Cardiac muscle cell (in vitro differentiated cells and primary cell): ENCODE results near the gene CBX2. TPM values are rescaled to one million over a fixed set of nuclear protein-coding genes. Genes with fewer than 3 reads are reported as not detected.
A peak's percentile ranks its signal among the peaks of the same experiment; 100 is the strongest.

Experiments
- DNase-seq, 2 donors: peaks; one replicate each; pipeline versions ENCODE4 v3.0.0 to v3.0.0-alpha.2; 2010 to 2017; ENCODE audit warnings: low read depth in 1 of 2, low spot score in 1 of 2
- H3K27ac ChIP-seq: fragments of 200-600 bp; sonication (generic); 2 replicates; pipeline ENCODE4 v1.5.1; 2016
- H3K27me3 ChIP-seq: fragments of 200-600 bp; sonication (generic); 2 replicates; pipeline ENCODE4 v1.6.0; 2016; ENCODE audit warnings: control low read depth
- H3K36me3 ChIP-seq: fragments of 200-600 bp; sonication (generic); 2 replicates; pipeline ENCODE4 v1.5.1; 2016; ENCODE audit warnings: control low read depth
- H3K4me1 ChIP-seq: fragments of 200-600 bp; sonication (generic); 2 replicates; pipeline ENCODE4 v1.8.1; 2017; ENCODE audit warnings: low read depth, mild to moderate bottlenecking, mixed run types
- H3K4me3 ChIP-seq: fragments of 200-600 bp; sonication (generic); 2 replicates; pipeline ENCODE4 v1.5.1; 2016; ENCODE audit warnings: mild to moderate bottlenecking
- H3K9me3 ChIP-seq: fragments of 200-600 bp; sonication (generic); 2 replicates; pipeline ENCODE4 v1.5.1; 2017; ENCODE audit warnings: low read depth, mild to moderate bottlenecking, control low read depth
- CTCF ChIP-seq: IDR thresholded peaks from 2 replicates; pipeline ENCODE4 v1.5.1; 2012; ENCODE audit warnings: low read depth, mild to moderate bottlenecking, low read length
- polyA plus RNA-seq: library from polyadenylated mRNA; unstranded; fragments of >200 nt; fragmentation: Nextera tagmentation; extraction: Ambion mirVana; gene quantifications from 2 replicates; pipeline ENCODE4 v1.2.1, GENCODE V29; 2016
- total RNA-seq: library from RNA; depleted of rRNA; stranded (reverse); fragments of >200 nt; gene quantifications from 2 replicates; pipeline ENCODE4 v1.2.3, GENCODE V29; 2016

CBX2 gene
- total and polyA plus RNA-seq, 2 experiments from 2014 or later, result 25.8 to 51.1 TPM

GRCh38 chr17:79810130-79811010 lies 32.4 kb downstream of the CBX2 start:
- no peaks in the 10 kb centered on the region for H3K36me3 ChIP-seq
- DNase-seq, result peak; percentile 85 to 96
- peaks cover 82% of the 10 kb centered on the region for H3K27me3 ChIP-seq
- peak overlapping the region; percentile 92 for H3K27ac ChIP-seq
- H3K4me1 ChIP-seq, result peaks cover 27% of the 10 kb centered on the region
- no peaks in the 10 kb centered on the region for H3K9me3 ChIP-seq
- H3K4me3 ChIP-seq, result peak overlapping the region; percentile 41
- no peak for TF ChIP-seq CTCF

- H3K4me1 ChIP-seq, result peaks cover 27% of the 10 kb centered on the region
- no peaks in the 10 kb centered on the region for H3K36me3 ChIP-seq
- peaks cover 82% of the 10 kb centered on the region for H3K27me3 ChIP-seq
- peak in 1 of 2 donors; percentile 80 for DNase-seq
- no peak overlapping the region for H3K27ac ChIP-seq
- H3K4me3 ChIP-seq, result peak overlapping the region; percentile 23
- H3K9me3 ChIP-seq, result no peaks in the 10 kb centered on the region
- TF ChIP-seq CTCF, result peak; percentile 59
Measured at GRCh38 chr17:79811011-79811867, 33.3 kb downstream of the CBX2 start.

- TF ChIP-seq CTCF, result no peak
- H3K27ac ChIP-seq, result no peak overlapping the region
- H3K4me3 ChIP-seq, result no peak overlapping the region
- H3K9me3 ChIP-seq, result no peaks in the 10 kb centered on the region
- H3K27me3 ChIP-seq, result peaks cover 82% of the 10 kb centered on the region
- H3K4me1 ChIP-seq, result peaks cover 27% of the 10 kb centered on the region
- no peaks in the 10 kb centered on the region for H3K36me3 ChIP-seq
- no peak for DNase-seq
Measured at GRCh38 chr17:79811868-79812352, 34.0 kb downstream of the CBX2 start.

GRCh38 chr17:79812353-79813258 lies 34.7 kb downstream of the CBX2 start:
- no peaks in the 10 kb centered on the region for H3K36me3 ChIP-seq
- no peaks in the 10 kb centered on the region for H3K9me3 ChIP-seq
- peaks cover 82% of the 10 kb centered on the region for H3K27me3 ChIP-seq
- H3K27ac ChIP-seq, result no peak overlapping the region
- peaks cover 27% of the 10 kb centered on the region for H3K4me1 ChIP-seq
- DNase-seq, result no peak
- TF ChIP-seq CTCF, result no peak
- H3K4me3 ChIP-seq, result peak overlapping the region; percentile 13
